HEK293 (cell line): ENCODE data around the gene NHEJ1.

Experiments used
- EGR2 ChIP-seq: fragments of 450-650 bp; formaldehyde crosslinking; IDR thresholded peaks from 2 replicates; pipeline ENCODE4 v1.5.1; 2016; ENCODE audit warnings: low read depth, missing biosample characterization, missing genetic modification characterization
- ELK4 ChIP-seq: IDR thresholded peaks from 2 replicates; pipeline ENCODE4 v1.6.1; 2011; ENCODE audit warnings: mild to moderate bottlenecking, low read depth, low read length, borderline replicate concordance
- KLF17 ChIP-seq: fragments of 450-650 bp; formaldehyde crosslinking; IDR thresholded peaks from 2 replicates; pipeline ENCODE4 v1.5.1; 2016; ENCODE audit warnings: missing biosample characterization, missing genetic modification characterization
- OSR2 ChIP-seq: fragments of 450-650 bp; formaldehyde crosslinking; IDR thresholded peaks from 2 replicates; pipeline ENCODE4 v1.5.1; 2016; ENCODE audit warnings: missing biosample characterization, missing genetic modification characterization
- OVOL3 ChIP-seq: fragments of 450-650 bp; formaldehyde crosslinking; IDR thresholded peaks from 2 replicates; pipeline ENCODE4 v1.5.1; 2016; ENCODE audit warnings: missing biosample characterization, missing genetic modification characterization
- RBAK ChIP-seq: fragments of 450-650 bp; formaldehyde crosslinking; IDR thresholded peaks from 2 replicates; pipeline ENCODE4 v1.5.1; 2016; ENCODE audit warnings: missing biosample characterization, missing genetic modification characterization
- REPIN1 ChIP-seq: fragments of 450-650 bp; formaldehyde crosslinking; IDR thresholded peaks from 2 replicates; pipeline ENCODE4 v1.5.1; 2017; ENCODE audit warnings: missing biosample characterization, missing genetic modification characterization, low read depth
- SP2 ChIP-seq: fragments of 450-650 bp; formaldehyde crosslinking; IDR thresholded peaks from 2 replicates; pipeline ENCODE4 v1.5.1; 2016; ENCODE audit warnings: missing biosample characterization, missing genetic modification characterization
- TCF7L2 ChIP-seq: IDR thresholded peaks from 2 replicates; pipeline ENCODE4 v1.6.1; 2011; ENCODE audit warnings: low read depth, mild to moderate bottlenecking, inconsistent platforms, low read length, moderate library complexity, borderline replicate concordance
- ZBTB17 ChIP-seq: fragments of 450-650 bp; formaldehyde crosslinking; IDR thresholded peaks from 2 replicates; pipeline ENCODE4 v1.5.1; 2016; ENCODE audit warnings: missing biosample characterization, missing genetic modification characterization
- ZEB2 ChIP-seq: fragments of 450-650 bp; formaldehyde crosslinking; IDR thresholded peaks from 2 replicates; pipeline ENCODE4 v1.5.1; 2016; ENCODE audit warnings: missing biosample characterization, missing genetic modification characterization
- ZFP3 ChIP-seq: fragments of 450-650 bp; formaldehyde crosslinking; IDR thresholded peaks from 2 replicates; pipeline ENCODE4 v1.5.1; 2016; ENCODE audit warnings: low read depth, missing biosample characterization, missing genetic modification characterization
- ZNF114 ChIP-seq: fragments of 450-650 bp; formaldehyde crosslinking; IDR thresholded peaks from 2 replicates; pipeline ENCODE4 v1.5.0; 2017; ENCODE audit warnings: missing biosample characterization, missing genetic modification characterization
- ZNF133 ChIP-seq: fragments of 450-650 bp; formaldehyde crosslinking; IDR thresholded peaks from 2 replicates; pipeline ENCODE4 v1.5.1; 2016; ENCODE audit warnings: missing biosample characterization, missing genetic modification characterization
- ZNF16 ChIP-seq: fragments of 450-650 bp; formaldehyde crosslinking; IDR thresholded peaks from 2 replicates; pipeline ENCODE4 v1.5.1; 2016; ENCODE audit warnings: low read depth, missing biosample characterization, missing genetic modification characterization
- ZNF175 ChIP-seq: fragments of 450-650 bp; formaldehyde crosslinking; IDR thresholded peaks from 2 replicates; pipeline ENCODE4 v1.5.1; 2016; ENCODE audit warnings: missing biosample characterization, missing genetic modification characterization
- ZNF184 ChIP-seq: fragments of 450-650 bp; IDR thresholded peaks from 2 replicates; pipeline ENCODE4 v1.5.1; 2018; ENCODE audit warnings: missing biosample characterization, mild to moderate bottlenecking, missing genetic modification characterization
- ZNF214 ChIP-seq: fragments of 450-650 bp; formaldehyde crosslinking; IDR thresholded peaks from 2 replicates; pipeline ENCODE4 v1.5.1; 2017; ENCODE audit warnings: missing biosample characterization, mild to moderate bottlenecking, missing genetic modification characterization, borderline replicate concordance
- ZNF239 ChIP-seq: fragments of 450-650 bp; formaldehyde crosslinking; IDR thresholded peaks from 2 replicates; pipeline ENCODE4 v1.5.1; 2016; ENCODE audit warnings: missing biosample characterization, missing genetic modification characterization
- ZNF449 ChIP-seq: fragments of 450-650 bp; formaldehyde crosslinking; IDR thresholded peaks from 2 replicates; pipeline ENCODE4 v1.5.1; 2017; ENCODE audit warnings: missing biosample characterization, mild to moderate bottlenecking, missing genetic modification characterization, moderate library complexity
- ZNF514 ChIP-seq: fragments of 450-650 bp; formaldehyde crosslinking; IDR thresholded peaks from 2 replicates; pipeline ENCODE4 v1.5.1; 2016; ENCODE audit warnings: missing biosample characterization, missing genetic modification characterization
- ZNF529 ChIP-seq: fragments of 450-650 bp; formaldehyde crosslinking; IDR thresholded peaks from 2 replicates; pipeline ENCODE4 v1.5.1; 2017; ENCODE audit warnings: missing genetic modification characterization, missing biosample characterization; ENCODE audit not compliant: insufficient replicate concordance
- ZNF585B ChIP-seq: fragments of 450-650 bp; formaldehyde crosslinking; IDR thresholded peaks from 2 replicates; pipeline ENCODE4 v1.5.1; 2016; ENCODE audit warnings: missing biosample characterization, missing genetic modification characterization
- ZNF610 ChIP-seq: fragments of 450-650 bp; formaldehyde crosslinking; IDR thresholded peaks from 2 replicates; pipeline ENCODE4 v1.5.1; 2016; ENCODE audit warnings: missing biosample characterization, missing genetic modification characterization, borderline replicate concordance
- ZNF621 ChIP-seq: fragments of 450-650 bp; formaldehyde crosslinking; IDR thresholded peaks from 2 replicates; pipeline ENCODE4 v1.5.1; 2017; ENCODE audit warnings: missing biosample characterization, missing genetic modification characterization
- ZNF629 ChIP-seq: fragments of 450-650 bp; formaldehyde crosslinking; IDR thresholded peaks from 2 replicates; pipeline ENCODE4 v1.5.1; 2017; ENCODE audit warnings: missing biosample characterization, missing genetic modification characterization
- ZNF654 ChIP-seq: fragments of 450-650 bp; formaldehyde crosslinking; IDR thresholded peaks from 2 replicates; pipeline ENCODE4 v1.5.1; 2016; ENCODE audit warnings: low read depth, missing biosample characterization, missing genetic modification characterization
- ZNF76 ChIP-seq: fragments of 450-650 bp; formaldehyde crosslinking; IDR thresholded peaks from 2 replicates; pipeline ENCODE4; 2016; ENCODE audit warnings: low read depth, missing biosample characterization, missing genetic modification characterization, borderline replicate concordance
- ZNF830 ChIP-seq: fragments of 450-650 bp; IDR thresholded peaks from 2 replicates; pipeline ENCODE4 v1.5.0; 2018; ENCODE audit warnings: missing biosample characterization, missing genetic modification characterization, low read depth, mild to moderate bottlenecking, moderate library complexity
- TF ChIP-seq, protein P1 (sequence below): fragments of 450-650 bp; formaldehyde crosslinking; IDR thresholded peaks from 2 replicates; pipeline ENCODE4 v1.5.0; 2017; ENCODE audit warnings: missing biosample characterization, missing genetic modification characterization, borderline replicate concordance
- TF ChIP-seq, protein P2 (sequence below): fragments of 450-650 bp; IDR thresholded peaks from 2 replicates; pipeline ENCODE4 v1.5.1; 2018; ENCODE audit warnings: missing biosample characterization, mild to moderate bottlenecking, missing genetic modification characterization

The NHEJ1 gene

DNA sequence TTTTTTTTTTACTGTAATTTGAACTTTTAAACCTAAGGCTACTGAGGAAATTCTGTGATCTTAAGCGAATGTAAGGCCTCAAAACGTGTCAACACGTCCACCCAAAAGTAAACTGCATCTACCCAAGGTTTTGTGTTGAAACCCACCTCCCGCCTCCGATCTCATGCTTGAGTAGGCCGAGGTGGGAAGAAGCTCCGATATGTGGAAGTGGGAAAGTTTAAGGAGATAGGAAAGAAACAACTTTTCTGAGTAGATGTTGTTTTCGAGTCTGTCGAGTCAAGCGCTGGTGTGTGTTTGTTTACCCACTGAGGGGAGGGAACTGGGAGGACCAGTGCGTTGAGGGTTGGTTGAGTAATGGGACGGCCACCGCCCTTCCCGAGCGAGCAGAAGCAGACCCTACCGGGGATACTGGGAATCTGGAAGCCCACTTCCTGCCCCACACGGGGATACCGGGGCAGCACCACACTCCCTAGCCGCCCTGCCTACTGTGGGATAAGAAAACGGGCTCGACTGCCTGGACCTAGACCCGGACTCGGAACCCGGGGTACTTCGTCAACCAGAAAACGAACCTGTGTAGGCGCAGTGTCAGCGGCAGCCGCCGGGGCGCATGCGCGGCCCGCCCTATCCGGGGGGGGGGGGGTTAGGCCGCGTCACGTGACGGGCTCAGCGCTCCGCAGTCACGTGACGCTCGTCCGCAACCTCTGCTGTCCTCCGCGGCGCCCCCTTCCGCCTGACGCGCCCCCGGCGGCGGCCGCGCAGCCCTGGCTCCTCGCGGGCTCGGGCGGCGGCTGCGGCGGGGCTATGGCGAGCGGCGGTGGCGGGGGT is 17.1 kb upstream of the NHEJ1 start, which contains the start of gene RETREG2 (continued):
- TF ChIP-seq ZNF114 (tag by site-specific recombination) (no peak), REPIN1 (tag by site-specific recombination) (no peak), ZFP3 (no peak), ZNF184 (tag by site-specific recombination) (no peak), ZNF133 (tag by site-specific recombination) (no peak), RBAK (tag by site-specific recombination) (no peak), ZBTB17 (peak; percentile 32; the same call in 1 of the 2 replicates), ZEB2 (tag by site-specific recombination) (0 out of 2 replicates have a peak, but pooled peaks have one; percentile 55), ZNF214 (no peak), ZNF16 (tag by site-specific recombination) (no peak), ZNF514 (no peak), OVOL3 (tag by site-specific recombination) (no peak), ZNF629 (tag by site-specific recombination) (peak; percentile 48; the same call in 1 of the 2 replicates), SP2 (tag by site-specific recombination) (peak; percentile 71), ELK4 (no peak), ZNF529 (no peak), KLF17 (no peak), TCF7L2 (no peak), ZNF449 (tag by site-specific recombination) (no peak), ZNF175 (no peak), ZNF830 (tag by site-specific recombination) (no peak), ZNF654 (tag by site-specific recombination) (no peak), ZNF610 (tag by site-specific recombination) (0 out of 2 replicates have a peak, but pooled peaks have one; percentile 26), ZNF76 (tag by site-specific recombination) (peak; percentile 60; the same call in 1 of the 2 replicates), ZNF585B (tag by site-specific recombination) (no peak), EGR2 (tag by site-specific recombination) (no peak), OSR2 (tag by site-specific recombination) (no peak), ZNF239 (tag by site-specific recombination) (no peak), ZNF621 (tag by site-specific recombination) (no peak)
- TF ChIP-seq, protein P1, sequence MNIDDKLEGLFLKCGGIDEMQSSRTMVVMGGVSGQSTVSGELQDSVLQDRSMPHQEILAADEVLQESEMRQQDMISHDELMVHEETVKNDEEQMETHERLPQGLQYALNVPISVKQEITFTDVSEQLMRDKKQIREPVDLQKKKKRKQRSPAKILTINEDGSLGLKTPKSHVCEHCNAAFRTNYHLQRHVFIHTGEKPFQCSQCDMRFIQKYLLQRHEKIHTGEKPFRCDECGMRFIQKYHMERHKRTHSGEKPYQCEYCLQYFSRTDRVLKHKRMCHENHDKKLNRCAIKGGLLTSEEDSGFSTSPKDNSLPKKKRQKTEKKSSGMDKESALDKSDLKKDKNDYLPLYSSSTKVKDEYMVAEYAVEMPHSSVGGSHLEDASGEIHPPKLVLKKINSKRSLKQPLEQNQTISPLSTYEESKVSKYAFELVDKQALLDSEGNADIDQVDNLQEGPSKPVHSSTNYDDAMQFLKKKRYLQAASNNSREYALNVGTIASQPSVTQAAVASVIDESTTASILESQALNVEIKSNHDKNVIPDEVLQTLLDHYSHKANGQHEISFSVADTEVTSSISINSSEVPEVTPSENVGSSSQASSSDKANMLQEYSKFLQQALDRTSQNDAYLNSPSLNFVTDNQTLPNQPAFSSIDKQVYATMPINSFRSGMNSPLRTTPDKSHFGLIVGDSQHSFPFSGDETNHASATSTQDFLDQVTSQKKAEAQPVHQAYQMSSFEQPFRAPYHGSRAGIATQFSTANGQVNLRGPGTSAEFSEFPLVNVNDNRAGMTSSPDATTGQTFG (tag by site-specific recombination): no peak
- TF ChIP-seq, protein P2, sequence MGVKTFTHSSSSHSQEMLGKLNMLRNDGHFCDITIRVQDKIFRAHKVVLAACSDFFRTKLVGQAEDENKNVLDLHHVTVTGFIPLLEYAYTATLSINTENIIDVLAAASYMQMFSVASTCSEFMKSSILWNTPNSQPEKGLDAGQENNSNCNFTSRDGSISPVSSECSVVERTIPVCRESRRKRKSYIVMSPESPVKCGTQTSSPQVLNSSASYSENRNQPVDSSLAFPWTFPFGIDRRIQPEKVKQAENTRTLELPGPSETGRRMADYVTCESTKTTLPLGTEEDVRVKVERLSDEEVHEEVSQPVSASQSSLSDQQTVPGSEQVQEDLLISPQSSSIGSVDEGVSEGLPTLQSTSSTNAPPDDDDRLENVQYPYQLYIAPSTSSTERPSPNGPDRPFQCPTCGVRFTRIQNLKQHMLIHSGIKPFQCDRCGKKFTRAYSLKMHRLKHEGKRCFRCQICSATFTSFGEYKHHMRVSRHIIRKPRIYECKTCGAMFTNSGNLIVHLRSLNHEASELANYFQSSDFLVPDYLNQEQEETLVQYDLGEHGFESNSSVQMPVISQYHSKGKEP (tag by site-specific recombination): no peak
